HepG2 (cell line): Measurements from ENCODE around the gene JPH4. TPM values are rescaled to one million over a fixed set of nuclear protein-coding genes. Genes with fewer than 3 reads are reported as not detected.

Experiments
- GABPB1 ChIP-seq: IDR thresholded peaks from 2 replicates; pipeline ENCODE4 v1.6.1; 2016; ENCODE audit warnings: mild to moderate bottlenecking, missing genetic modification reagents, moderate library complexity, missing compliant biosample characterization
- HMGXB3 ChIP-seq: sonication (generic); formaldehyde crosslinking; IDR thresholded peaks from 2 replicates; pipeline ENCODE4 v1.4.0; 2020; ENCODE audit warnings: missing genetic modification reagents, borderline replicate concordance
- NFIB ChIP-seq: sonication (generic); formaldehyde crosslinking; IDR thresholded peaks from 2 replicates; pipeline ENCODE4 v1.9.0; 2021; ENCODE audit warnings: missing genetic modification reagents, mild to moderate bottlenecking, borderline replicate concordance
- NFKBIZ ChIP-seq: IDR thresholded peaks from 2 replicates; pipeline ENCODE4 v1.6.1; 2018; ENCODE audit warnings: missing genetic modification reagents, missing compliant biosample characterization
- POLR2AphosphoS5 ChIP-seq: IDR thresholded peaks from 2 replicates; pipeline ENCODE4 v1.6.1; 2012; ENCODE audit warnings: low read depth, low read length
- PRDM10 ChIP-seq: sonication (generic); formaldehyde crosslinking; IDR thresholded peaks from 2 replicates; pipeline ENCODE4 v1.4.0; 2020; ENCODE audit warnings: low read depth, missing genetic modification reagents
- RBM22 ChIP-seq: fragments of 200-400 bp; formaldehyde crosslinking; optimal IDR thresholded peaks from 2 replicates; pipeline ENCODE3; 2017; ENCODE audit warnings: mild to moderate bottlenecking, low read length, moderate library complexity
- SOX5 ChIP-seq: IDR thresholded peaks from 2 replicates; pipeline ENCODE4 v1.6.1; 2016; ENCODE audit warnings: borderline replicate concordance
- TOE1 ChIP-seq: sonication (generic); formaldehyde crosslinking; IDR thresholded peaks from 2 replicates; pipeline ENCODE4 v1.4.0; 2020; ENCODE audit warnings: mild to moderate bottlenecking, missing genetic modification reagents
- ZBTB39 ChIP-seq: sonication (generic); formaldehyde crosslinking; IDR thresholded peaks from 2 replicates; pipeline ENCODE4 v1.5.0; 2020; ENCODE audit warnings: missing genetic modification reagents
- ZFP62 ChIP-seq: sonication (generic); formaldehyde crosslinking; IDR thresholded peaks from 2 replicates; pipeline ENCODE4 v1.4.0; 2020; ENCODE audit warnings: missing genetic modification reagents
- ZFYVE20 ChIP-seq: sonication (generic); formaldehyde crosslinking; IDR thresholded peaks from 2 replicates; pipeline ENCODE4 v1.8.0; 2023; ENCODE audit warnings: low read depth, mild to moderate bottlenecking, moderate library complexity, missing genetic modification reagents, borderline replicate concordance
- ZNF143 ChIP-seq: sonication (generic); formaldehyde crosslinking; IDR thresholded peaks from 2 replicates; pipeline ENCODE4 v1.4.0; 2020; ENCODE audit warnings: missing genetic modification reagents
- ZNF713 ChIP-seq: sonication (generic); formaldehyde crosslinking; IDR thresholded peaks from 2 replicates; pipeline ENCODE4 v1.4.0; 2020; ENCODE audit warnings: mild to moderate bottlenecking, missing genetic modification reagents
- ZNF83 ChIP-seq: sonication (generic); formaldehyde crosslinking; IDR thresholded peaks from 2 replicates; pipeline ENCODE4 v1.4.0; 2020; ENCODE audit warnings: missing genetic modification reagents, mild to moderate bottlenecking, borderline replicate concordance
- ZNF878 ChIP-seq: sonication (generic); formaldehyde crosslinking; IDR thresholded peaks from 2 replicates; pipeline ENCODE4 v1.8.1; 2023; ENCODE audit warnings: mild to moderate bottlenecking, missing genetic modification reagents, moderate library complexity
- polyA plus RNA-seq, 8 experiments: library from polyadenylated mRNA; depleted of rRNA in 3 of 8; stranded (reverse) in 7 of 8; unstranded in 1 of 8; fragments of >200 nt; fragmentation: Illumina TruSeq in 4 of 8; extraction: Trizol in 4 of 8; gene quantifications; 2 replicates each; pipeline versions ENCODE4 v1.2.1 to v1.2.3, GENCODE V29; 2011 to 2016; ENCODE audit warnings: low read depth in 4 of 8, missing spikeins in 1 of 8, mixed read lengths in 1 of 8; ENCODE audit not compliant: insufficient read depth in 1 of 8
- total RNA-seq, 5 experiments: library from RNA; depleted of rRNA; stranded (reverse); fragments of >200 nt; fragmentation: Illumina TruSeq; extraction: Trizol; gene quantifications; 2 replicates each; pipeline ENCODE4 v1.2.3, GENCODE V29; 2016; ENCODE audit warnings: low read depth in 1 of 5
- TF ChIP-seq, protein P1 (sequence below): sonication (generic); formaldehyde crosslinking; IDR thresholded peaks from 2 replicates; pipeline ENCODE4 v1.8.0; 2022; ENCODE audit warnings: mild to moderate bottlenecking, missing genetic modification reagents, borderline replicate concordance

Gene JPH4
- total and polyA plus RNA-seq, 2 of the 13 experiments (the other 11 are each of a cell fraction or from before 2014, with no cell fraction given), result 0.08 to 0.22 TPM

GRCh38 chr14:23583761-23584526, 5.4 kb upstream of the JPH4 start (continued):
- peak; percentile 68; the same call in 1 of the 2 replicates for TF ChIP-seq HMGXB3 (CRISPR knock-in tag)
- TF ChIP-seq ZNF878 (CRISPR knock-in tag), result peak; percentile 82; the same call in 1 of the 2 replicates
- TF ChIP-seq ZFYVE20 (CRISPR knock-in tag), result peak; percentile 98
- peak; percentile 90 for TF ChIP-seq ZBTB39 (CRISPR knock-in tag)
- TF ChIP-seq NFIB, result peak; percentile 97; the same call in 1 of the 2 replicates
- peak; percentile 60 for TF ChIP-seq SOX5 (CRISPR knock-in tag)
- peak; percentile 88; the same call in 1 of the 2 replicates for TF ChIP-seq NFKBIZ (CRISPR knock-in tag)
- peak; percentile 66 for TF ChIP-seq PRDM10 (CRISPR knock-in tag)
- TF ChIP-seq ZNF713 (CRISPR knock-in tag), result peak; percentile 97
- 0 out of 2 replicates have a peak, but pooled peaks have one; percentile 16 for TF ChIP-seq ZNF143
- peak; percentile 87 for TF ChIP-seq TOE1
- TF ChIP-seq GABPB1 (CRISPR knock-in tag), result peak; percentile 49; the same call in 1 of the 2 replicates
- peak; percentile 76 for TF ChIP-seq POLR2AphosphoS5
- TF ChIP-seq, protein P1, sequence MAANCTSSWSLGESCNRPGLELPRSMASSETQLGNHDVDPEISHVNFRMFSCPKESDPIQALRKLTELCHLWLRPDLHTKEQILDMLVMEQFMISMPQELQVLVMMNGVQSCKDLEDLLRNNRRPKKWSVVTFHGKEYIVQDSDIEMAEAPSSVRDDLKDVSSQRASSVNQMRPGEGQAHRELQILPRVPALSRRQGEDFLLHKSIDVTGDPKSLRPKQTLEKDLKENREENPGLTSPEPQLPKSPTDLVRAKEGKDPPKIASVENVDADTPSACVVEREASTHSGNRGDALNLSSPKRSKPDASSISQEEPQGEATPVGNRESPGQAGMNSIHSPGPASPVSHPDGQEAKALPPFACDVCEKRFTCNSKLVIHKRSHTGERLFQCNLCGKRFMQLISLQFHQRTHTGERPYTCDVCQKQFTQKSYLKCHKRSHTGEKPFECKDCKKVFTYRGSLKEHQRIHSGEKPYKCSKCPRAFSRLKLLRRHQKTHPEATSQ (CRISPR knock-in tag), result peak; percentile 94
- peak; percentile 87 for TF ChIP-seq ZNF83 (CRISPR knock-in tag)
- TF ChIP-seq ZFP62 (CRISPR knock-in tag), result peak; percentile 67; the same call in 1 of the 2 replicates
- peak; percentile 74 for TF ChIP-seq RBM22
